Measurements from ENCODE around the gene TMEM139. TPM values are rescaled to one million over a fixed set of nuclear protein-coding genes. Genes with fewer than 3 reads are reported as not detected.

The TMEM139 gene
- total and polyA plus RNA-seq, 10 of the 15 experiments (the other 5 are each of a cell fraction or from before 2014, with no cell fraction given): 0.31 TPM; not detected in 9

DNA sequence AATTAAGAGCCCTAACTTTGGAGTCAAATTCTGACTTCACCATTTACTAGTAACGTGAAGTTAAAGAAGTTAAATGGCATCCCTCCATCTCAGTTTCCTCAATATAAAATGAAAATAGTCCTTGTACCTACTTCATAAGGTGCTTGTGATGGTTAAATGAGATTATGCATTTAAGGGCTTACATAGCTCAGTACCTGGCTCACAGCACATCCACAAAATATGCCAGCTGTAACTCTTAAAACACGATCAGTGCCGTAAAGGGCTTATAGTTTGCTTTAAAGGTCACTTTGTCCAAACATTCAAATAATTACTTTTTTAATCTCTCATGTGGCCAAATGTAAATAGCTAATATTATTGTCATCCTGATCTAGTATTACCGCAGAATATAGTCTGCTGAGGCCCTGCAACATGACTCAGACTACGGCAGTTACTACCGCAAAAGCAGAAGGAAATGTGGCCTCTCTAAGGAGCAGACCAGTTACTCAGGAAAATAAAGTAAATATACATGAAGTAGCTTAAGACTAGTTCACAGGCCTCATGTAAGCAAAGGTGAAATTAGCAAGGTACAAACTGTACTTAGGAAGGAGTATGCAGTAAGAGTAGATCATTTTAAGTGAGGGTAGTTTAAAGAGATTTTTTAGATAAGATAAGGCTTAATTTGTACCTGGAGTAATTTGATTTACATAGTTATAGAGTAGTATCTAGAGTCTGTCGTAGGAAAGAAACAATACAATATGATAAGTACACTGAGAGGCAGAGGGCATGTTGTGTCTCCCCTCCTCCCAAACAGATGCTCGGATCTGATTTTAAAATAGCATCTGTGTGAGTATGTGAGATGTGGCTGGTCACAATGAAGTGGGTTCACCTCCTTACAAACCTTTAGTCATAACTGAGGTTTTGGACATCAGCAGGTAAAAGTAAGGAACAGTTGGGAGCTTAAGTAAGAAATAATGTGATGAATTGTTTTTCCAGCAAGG, 16.5 kb downstream of the TMEM139 start:
- no peak overlapping the region for H2AFZ ChIP-seq (ENCODE audit: control insufficient read depth, low read depth, low read length)
- H3K27ac ChIP-seq (ENCODE audit: control insufficient read depth, insufficient read depth): no peak overlapping the region
- intact Hi-C loops (cut with micrococcal nuclease; ENCODE audit: unreplicated experiment): no loop called here
- DNase-seq (ENCODE audit: low read depth, low spot score): no peak
- no peaks in the 10 kb centered on the region for H3K4me1 ChIP-seq (ENCODE audit: control insufficient read depth, insufficient read depth, low read length)
- ChIA-PET RAD21 (ENCODE audit: unreplicated experiment) (no interaction called here), SMC1A (ENCODE audit: uncharacterized antibody, unreplicated experiment) (interaction anchor here (0.7 to 1.0 kb wide), 2 partner anchors 42 to 73 kb away, joined by 3 read pairs; no protein-coding TSS in a partner anchor), POLR2A (interaction anchor here (0.8 kb wide), 1 partner anchor 9 kb away, joined by 3 read pairs; no protein-coding TSS in a partner anchor), CTCF (interaction anchor here (0.8 to 2.5 kb wide), 6 partner anchors 11 to 68 kb away, joined by 3 to 13 read pairs (median 3); partner anchors contain the start of gene CASP2)
- no peak overlapping the region for H3K9ac ChIP-seq (ENCODE audit: control insufficient read depth, insufficient read depth, low read length)
- 51% methylated on average over 8 of the region's 8 CpGs for WGBS (ENCODE audit: insufficient coverage, insufficient replicate concordance, low lambda C conversion rate, missing lambda C conversion rate)
- H3K36me3 ChIP-seq (ENCODE audit: control insufficient read depth in 2 of 2, insufficient read depth in 2 of 2, low read length in 1 of 2): peaks cover 24 to 51% of the 10 kb centered on the region in 2 experiments
- BruUV-seq (replicated peaks): no TSS peak
- no peak for ATAC-seq
- H4K20me1 ChIP-seq (ENCODE audit: control insufficient read depth, insufficient read depth): no peaks in the 10 kb centered on the region
- TF ChIP-seq, protein P1, sequence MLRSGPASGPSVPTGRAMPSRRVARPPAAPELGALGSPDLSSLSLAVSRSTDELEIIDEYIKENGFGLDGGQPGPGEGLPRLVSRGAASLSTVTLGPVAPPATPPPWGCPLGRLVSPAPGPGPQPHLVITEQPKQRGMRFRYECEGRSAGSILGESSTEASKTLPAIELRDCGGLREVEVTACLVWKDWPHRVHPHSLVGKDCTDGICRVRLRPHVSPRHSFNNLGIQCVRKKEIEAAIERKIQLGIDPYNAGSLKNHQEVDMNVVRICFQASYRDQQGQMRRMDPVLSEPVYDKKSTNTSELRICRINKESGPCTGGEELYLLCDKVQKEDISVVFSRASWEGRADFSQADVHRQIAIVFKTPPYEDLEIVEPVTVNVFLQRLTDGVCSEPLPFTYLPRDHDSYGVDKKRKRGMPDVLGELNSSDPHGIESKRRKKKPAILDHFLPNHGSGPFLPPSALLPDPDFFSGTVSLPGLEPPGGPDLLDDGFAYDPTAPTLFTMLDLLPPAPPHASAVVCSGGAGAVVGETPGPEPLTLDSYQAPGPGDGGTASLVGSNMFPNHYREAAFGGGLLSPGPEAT (IDR thresholded peaks at IDR 0.05; ENCODE audit: low read depth): no peak
- TF ChIP-seq MYB (IDR thresholded peaks at IDR 0.05; ENCODE audit: borderline replicate concordance, low read depth, low read length) (no peak), MXI1 (IDR thresholded peaks at IDR 0.05; ENCODE audit: low read depth, low read length) (no peak), EP300 (IDR thresholded peaks at IDR 0.05; ENCODE audit: borderline replicate concordance in 1 of 2, control insufficient read depth in 1 of 2, low read depth in 2 of 2, low read length in 2 of 2) (no peak), CREB1 (IDR thresholded peaks at IDR 0.05; ENCODE audit: low read depth) (no peak), SMC3 (IDR thresholded peaks at IDR 0.05; ENCODE audit: borderline replicate concordance, low read length) (no peak), RAD21 (IDR thresholded peaks at IDR 0.05; ENCODE audit: insufficient read depth, low read depth, low read length) (no peak)
- TF ChIP-seq, protein P2, sequence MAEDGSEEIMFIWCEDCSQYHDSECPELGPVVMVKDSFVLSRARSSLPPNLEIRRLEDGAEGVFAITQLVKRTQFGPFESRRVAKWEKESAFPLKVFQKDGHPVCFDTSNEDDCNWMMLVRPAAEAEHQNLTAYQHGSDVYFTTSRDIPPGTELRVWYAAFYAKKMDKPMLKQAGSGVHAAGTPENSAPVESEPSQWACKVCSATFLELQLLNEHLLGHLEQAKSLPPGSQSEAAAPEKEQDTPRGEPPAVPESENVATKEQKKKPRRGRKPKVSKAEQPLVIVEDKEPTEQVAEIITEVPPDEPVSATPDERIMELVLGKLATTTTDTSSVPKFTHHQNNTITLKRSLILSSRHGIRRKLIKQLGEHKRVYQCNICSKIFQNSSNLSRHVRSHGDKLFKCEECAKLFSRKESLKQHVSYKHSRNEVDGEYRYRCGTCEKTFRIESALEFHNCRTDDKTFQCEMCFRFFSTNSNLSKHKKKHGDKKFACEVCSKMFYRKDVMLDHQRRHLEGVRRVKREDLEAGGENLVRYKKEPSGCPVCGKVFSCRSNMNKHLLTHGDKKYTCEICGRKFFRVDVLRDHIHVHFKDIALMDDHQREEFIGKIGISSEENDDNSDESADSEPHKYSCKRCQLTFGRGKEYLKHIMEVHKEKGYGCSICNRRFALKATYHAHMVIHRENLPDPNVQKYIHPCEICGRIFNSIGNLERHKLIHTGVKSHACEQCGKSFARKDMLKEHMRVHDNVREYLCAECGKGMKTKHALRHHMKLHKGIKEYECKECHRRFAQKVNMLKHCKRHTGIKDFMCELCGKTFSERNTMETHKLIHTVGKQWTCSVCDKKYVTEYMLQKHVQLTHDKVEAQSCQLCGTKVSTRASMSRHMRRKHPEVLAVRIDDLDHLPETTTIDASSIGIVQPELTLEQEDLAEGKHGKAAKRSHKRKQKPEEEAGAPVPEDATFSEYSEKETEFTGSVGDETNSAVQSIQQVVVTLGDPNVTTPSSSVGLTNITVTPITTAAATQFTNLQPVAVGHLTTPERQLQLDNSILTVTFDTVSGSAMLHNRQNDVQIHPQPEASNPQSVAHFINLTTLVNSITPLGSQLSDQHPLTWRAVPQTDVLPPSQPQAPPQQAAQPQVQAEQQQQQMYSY (CRISPR knock-in tag; IDR thresholded peaks at IDR 0.05): no peak
- TF ChIP-seq, protein P3, sequence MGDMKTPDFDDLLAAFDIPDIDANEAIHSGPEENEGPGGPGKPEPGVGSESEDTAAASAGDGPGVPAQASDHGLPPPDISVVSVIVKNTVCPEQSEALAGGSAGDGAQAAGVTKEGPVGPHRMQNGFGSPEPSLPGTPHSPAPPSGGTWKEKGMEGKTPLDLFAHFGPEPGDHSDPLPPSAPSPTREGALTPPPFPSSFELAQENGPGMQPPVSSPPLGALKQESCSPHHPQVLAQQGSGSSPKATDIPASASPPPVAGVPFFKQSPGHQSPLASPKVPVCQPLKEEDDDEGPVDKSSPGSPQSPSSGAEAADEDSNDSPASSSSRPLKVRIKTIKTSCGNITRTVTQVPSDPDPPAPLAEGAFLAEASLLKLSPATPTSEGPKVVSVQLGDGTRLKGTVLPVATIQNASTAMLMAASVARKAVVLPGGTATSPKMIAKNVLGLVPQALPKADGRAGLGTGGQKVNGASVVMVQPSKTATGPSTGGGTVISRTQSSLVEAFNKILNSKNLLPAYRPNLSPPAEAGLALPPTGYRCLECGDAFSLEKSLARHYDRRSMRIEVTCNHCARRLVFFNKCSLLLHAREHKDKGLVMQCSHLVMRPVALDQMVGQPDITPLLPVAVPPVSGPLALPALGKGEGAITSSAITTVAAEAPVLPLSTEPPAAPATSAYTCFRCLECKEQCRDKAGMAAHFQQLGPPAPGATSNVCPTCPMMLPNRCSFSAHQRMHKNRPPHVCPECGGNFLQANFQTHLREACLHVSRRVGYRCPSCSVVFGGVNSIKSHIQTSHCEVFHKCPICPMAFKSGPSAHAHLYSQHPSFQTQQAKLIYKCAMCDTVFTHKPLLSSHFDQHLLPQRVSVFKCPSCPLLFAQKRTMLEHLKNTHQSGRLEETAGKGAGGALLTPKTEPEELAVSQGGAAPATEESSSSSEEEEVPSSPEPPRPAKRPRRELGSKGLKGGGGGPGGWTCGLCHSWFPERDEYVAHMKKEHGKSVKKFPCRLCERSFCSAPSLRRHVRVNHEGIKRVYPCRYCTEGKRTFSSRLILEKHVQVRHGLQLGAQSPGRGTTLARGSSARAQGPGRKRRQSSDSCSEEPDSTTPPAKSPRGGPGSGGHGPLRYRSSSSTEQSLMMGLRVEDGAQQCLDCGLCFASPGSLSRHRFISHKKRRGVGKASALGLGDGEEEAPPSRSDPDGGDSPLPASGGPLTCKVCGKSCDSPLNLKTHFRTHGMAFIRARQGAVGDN (IDR thresholded peaks at IDR 0.05): no peak
- TF ChIP-seq, protein P4, sequence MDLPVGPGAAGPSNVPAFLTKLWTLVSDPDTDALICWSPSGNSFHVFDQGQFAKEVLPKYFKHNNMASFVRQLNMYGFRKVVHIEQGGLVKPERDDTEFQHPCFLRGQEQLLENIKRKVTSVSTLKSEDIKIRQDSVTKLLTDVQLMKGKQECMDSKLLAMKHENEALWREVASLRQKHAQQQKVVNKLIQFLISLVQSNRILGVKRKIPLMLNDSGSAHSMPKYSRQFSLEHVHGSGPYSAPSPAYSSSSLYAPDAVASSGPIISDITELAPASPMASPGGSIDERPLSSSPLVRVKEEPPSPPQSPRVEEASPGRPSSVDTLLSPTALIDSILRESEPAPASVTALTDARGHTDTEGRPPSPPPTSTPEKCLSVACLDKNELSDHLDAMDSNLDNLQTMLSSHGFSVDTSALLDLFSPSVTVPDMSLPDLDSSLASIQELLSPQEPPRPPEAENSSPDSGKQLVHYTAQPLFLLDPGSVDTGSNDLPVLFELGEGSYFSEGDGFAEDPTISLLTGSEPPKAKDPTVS (IDR thresholded peaks at IDR 0.05; ENCODE audit: low read depth, low read length): no peak
- FAIRE-seq: no peak
- no peaks in the 10 kb centered on the region for H3K9me3 ChIP-seq (replicated peaks; ENCODE audit: control insufficient read depth, insufficient read depth, low read length)
- H3K79me2 ChIP-seq (ENCODE audit: control insufficient read depth, insufficient read depth, low read length): no peaks in the 10 kb centered on the region
- H3K4me2 ChIP-seq (ENCODE audit: control insufficient read depth, insufficient read depth): no peak overlapping the region
- H3K27me3 ChIP-seq (replicated peaks in 1 of 2; ENCODE audit: control insufficient read depth in 2 of 2, insufficient read depth in 2 of 2, low read length in 1 of 2): no peaks in the 10 kb centered on the region
- H3K4me3 ChIP-seq: no peak overlapping the region
- in situ Hi-C loops (cut with MboI): no loop called here

Data from GM12878 (cell line).